ENCODE results near the gene FBLN2. TPM values are rescaled to one million over a fixed set of nuclear protein-coding genes. Genes with fewer than 3 reads are reported as not detected.

Gene FBLN2
- total RNA-seq, 1 donor = 0.73 TPM

- peaks cover 10% of the 10 kb centered on the region for H3K27me3 ChIP-seq (ENCODE audit: insufficient read depth, low read length)
- H3K4me1 ChIP-seq (ENCODE audit: insufficient read depth, low read length) = peaks cover 10% of the 10 kb centered on the region
- no peaks in the 10 kb centered on the region for H3K9me3 ChIP-seq (ENCODE audit: low read depth, low read length)
- H3K4me3 ChIP-seq (ENCODE audit: low read length) = no peak overlapping the region
These were observed 95.6 kb downstream of the FBLN2 start for GRCh38 chr3:13644341-13645117.

DNA sequence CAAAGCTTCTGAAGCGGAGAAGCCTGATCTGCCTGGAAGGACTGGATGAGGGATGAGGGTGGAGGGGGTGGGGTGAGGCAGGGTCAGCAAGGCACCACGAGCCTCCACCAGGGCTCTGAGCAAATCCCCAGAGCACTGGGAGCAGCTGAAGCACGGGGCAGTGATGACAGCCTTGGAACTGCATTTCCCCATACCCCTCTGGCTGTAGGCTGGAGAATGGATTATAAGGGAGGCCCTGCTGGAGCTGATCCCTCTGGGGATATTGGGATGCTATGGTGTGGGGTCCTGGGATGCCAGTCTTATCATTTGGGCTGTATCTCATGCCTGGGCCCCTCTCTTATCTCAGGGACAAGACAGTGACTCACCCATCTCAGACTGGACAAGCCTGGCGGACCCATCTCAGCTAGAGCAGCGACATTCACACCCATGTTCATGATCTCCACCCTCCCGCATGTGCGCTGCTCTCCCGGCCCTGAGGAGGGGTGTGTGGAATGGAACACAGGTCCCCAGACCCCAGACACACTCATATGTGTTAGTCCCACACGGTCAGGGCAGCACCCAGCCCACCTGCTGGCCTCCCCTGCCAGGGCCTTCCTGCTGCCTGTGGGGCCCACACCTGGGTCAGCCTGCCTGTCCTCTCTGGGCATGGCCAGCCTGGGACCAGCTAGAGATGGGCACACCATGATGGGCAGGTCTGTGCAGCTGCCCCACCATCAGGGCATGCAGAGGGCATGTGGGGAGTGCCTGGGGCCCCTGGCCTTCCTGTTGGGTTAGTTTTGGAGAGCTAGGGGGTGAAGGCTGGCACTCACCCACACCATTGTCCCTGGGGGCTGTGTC is 97.1 kb downstream of the FBLN2 start:
- Histone ChIP-seq H3K4me3 (ENCODE audit: low read length) (no peak overlapping the region), H3K27me3 (ENCODE audit: insufficient read depth, low read length) (peaks cover 10% of the 10 kb centered on the region)

DNA sequence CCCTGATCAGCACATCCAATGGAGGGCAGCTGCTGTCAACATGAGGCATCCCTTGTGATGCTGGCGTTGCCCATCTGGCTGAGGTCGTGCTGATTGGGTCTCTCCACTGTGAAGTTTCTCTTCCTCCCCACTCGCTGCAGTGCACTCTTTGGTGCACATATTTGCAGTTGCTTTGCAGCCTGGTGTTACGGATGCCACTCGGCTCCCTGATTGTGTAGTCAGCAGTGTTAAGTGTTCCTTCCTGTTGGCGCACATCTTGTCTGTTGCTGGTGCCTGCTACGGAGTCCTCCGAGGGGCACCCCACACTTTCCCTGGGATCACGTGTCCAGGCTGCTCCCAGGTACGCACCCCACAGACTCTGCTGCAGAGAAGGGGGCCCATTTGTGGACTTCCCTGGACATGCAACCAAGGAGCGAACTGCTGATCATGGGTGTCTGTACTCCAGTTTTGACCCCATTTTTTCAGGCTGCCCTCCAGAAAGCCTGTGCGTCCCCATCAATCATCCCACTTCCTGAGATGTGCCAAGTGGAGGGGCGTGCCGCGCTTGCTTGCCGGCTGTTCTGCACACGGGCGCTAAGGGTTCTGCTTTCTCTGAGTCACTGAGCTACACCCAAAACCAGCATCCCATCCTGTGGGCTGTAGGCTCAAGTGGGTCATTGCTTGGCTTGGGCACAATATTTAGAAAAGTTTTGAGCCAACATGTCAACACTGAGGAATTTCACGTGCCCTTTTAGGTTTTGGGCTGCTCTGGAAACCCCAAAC is 98.6 kb downstream of the FBLN2 start:
- H3K4me3 ChIP-seq (ENCODE audit: low read length) = no peak overlapping the region
- H3K4me1 ChIP-seq (ENCODE audit: insufficient read depth, low read length) = peaks cover 18% of the 10 kb centered on the region
- H3K27me3 ChIP-seq (ENCODE audit: insufficient read depth, low read length) = peaks cover 10% of the 10 kb centered on the region
- H3K9me3 ChIP-seq (ENCODE audit: low read depth, low read length) = no peaks in the 10 kb centered on the region

More for the DNA sequence above, 97.1 kb downstream of the FBLN2 start:
- Histone ChIP-seq H3K4me1 (ENCODE audit: insufficient read depth, low read length) (peaks cover 18% of the 10 kb centered on the region), H3K9me3 (ENCODE audit: low read depth, low read length) (no peaks in the 10 kb centered on the region)

GRCh38 chr3:13648060-13649001 is 99.4 kb downstream of the FBLN2 start:
- H3K4me1 ChIP-seq (ENCODE audit: insufficient read depth, low read length) = peaks cover 18% of the 10 kb centered on the region
- H3K9me3 ChIP-seq (ENCODE audit: low read depth, low read length) = no peaks in the 10 kb centered on the region
- no peak overlapping the region for H3K4me3 ChIP-seq (ENCODE audit: low read length)
- H3K27me3 ChIP-seq (ENCODE audit: insufficient read depth, low read length) = peaks cover 10% of the 10 kb centered on the region

DNA sequence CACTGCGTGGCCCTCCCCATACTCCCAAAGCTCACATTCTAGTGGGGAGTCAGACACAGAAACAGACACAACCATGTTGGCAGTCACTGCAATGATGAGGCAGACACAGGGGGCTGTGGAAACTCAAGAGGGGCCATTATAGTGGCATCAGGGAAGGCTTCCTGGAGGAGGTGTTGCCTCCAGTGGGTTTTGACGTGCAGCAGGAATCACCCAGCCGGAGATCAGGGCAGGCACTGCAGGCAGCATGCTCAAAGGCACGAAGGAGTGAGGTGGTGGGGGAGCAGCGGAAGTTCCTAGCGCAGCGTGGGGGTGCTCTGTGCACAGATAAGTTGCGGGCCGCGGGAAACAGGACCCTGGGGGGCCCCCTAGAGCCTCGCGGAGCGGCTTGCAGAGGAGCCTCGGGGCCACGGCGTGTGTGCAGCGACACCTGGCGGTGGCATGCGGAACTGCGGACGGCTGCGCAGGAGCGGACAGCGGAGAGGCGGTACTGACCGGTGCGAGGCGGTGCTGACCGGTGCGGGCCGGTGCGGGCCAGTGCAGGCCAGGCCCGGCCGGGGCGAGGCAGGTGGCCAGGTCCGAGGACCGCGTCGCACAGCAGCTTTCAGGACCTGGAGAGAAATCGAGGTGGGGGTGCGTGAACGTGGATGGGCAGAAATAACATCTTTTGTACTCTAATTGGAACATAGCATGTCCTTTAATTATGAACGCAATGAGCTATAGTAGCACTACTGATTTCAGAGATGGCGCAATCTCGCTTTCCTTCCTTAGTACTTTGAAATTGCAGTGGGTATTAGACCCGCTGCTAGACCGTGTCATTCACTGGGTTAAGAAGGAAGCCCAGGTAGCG is 101.5 kb downstream of the FBLN2 start:
- H3K9me3 ChIP-seq (ENCODE audit: low read depth, low read length) = no peaks in the 10 kb centered on the region
- H3K27me3 ChIP-seq (ENCODE audit: insufficient read depth, low read length) = peaks cover 10% of the 10 kb centered on the region
- peaks cover 30% of the 10 kb centered on the region for H3K4me1 ChIP-seq (ENCODE audit: insufficient read depth, low read length)
- no peak overlapping the region for H3K4me3 ChIP-seq (ENCODE audit: low read length)

GRCh38 chr3:13651057-13651400 is 102.1 kb downstream of the FBLN2 start:
- H3K27me3 ChIP-seq (ENCODE audit: insufficient read depth, low read length) = peaks cover 13% of the 10 kb centered on the region

GRCh38 chr3:13651775-13652428 is 103.0 kb downstream of the FBLN2 start:
- Histone ChIP-seq H3K4me1 (ENCODE audit: insufficient read depth, low read length) (peaks cover 30% of the 10 kb centered on the region), H3K27me3 (ENCODE audit: insufficient read depth, low read length) (peaks cover 20% of the 10 kb centered on the region), H3K4me3 (ENCODE audit: low read length) (no peak overlapping the region), H3K9me3 (ENCODE audit: low read depth, low read length) (no peaks in the 10 kb centered on the region)

More at GRCh38 chr3:13651057-13651400, 102.1 kb downstream of the FBLN2 start:
- no peaks in the 10 kb centered on the region for H3K9me3 ChIP-seq (ENCODE audit: low read depth, low read length)
- H3K4me1 ChIP-seq (ENCODE audit: insufficient read depth, low read length) = peaks cover 30% of the 10 kb centered on the region
- H3K4me3 ChIP-seq (ENCODE audit: low read length) = no peak overlapping the region

DNA sequence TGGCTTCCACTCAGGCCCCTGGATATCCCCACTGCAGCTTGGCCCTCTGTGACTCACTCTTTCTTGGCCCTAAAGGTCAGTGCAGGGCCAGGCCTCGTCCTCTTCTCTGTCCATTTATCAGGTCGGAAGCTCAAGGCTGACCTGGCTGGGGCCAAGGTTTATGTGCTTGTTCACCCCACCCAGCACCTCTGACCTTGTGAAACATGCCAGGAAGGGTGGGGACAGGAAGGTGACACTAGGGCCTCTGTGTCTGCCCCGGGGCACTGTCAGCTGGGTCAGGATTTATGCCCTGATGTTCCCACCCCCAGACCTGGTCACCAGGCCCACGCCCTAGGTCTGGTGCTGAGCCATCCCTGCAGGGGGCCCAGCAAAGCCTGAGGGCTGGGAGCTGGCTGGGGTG is 103.8 kb downstream of the FBLN2 start:
- Histone ChIP-seq H3K27me3 (ENCODE audit: insufficient read depth, low read length) (peaks cover 16% of the 10 kb centered on the region), H3K9me3 (ENCODE audit: low read depth, low read length) (no peaks in the 10 kb centered on the region), H3K4me1 (ENCODE audit: insufficient read depth, low read length) (peaks cover 25% of the 10 kb centered on the region), H3K4me3 (ENCODE audit: low read length) (no peak overlapping the region)

DNA sequence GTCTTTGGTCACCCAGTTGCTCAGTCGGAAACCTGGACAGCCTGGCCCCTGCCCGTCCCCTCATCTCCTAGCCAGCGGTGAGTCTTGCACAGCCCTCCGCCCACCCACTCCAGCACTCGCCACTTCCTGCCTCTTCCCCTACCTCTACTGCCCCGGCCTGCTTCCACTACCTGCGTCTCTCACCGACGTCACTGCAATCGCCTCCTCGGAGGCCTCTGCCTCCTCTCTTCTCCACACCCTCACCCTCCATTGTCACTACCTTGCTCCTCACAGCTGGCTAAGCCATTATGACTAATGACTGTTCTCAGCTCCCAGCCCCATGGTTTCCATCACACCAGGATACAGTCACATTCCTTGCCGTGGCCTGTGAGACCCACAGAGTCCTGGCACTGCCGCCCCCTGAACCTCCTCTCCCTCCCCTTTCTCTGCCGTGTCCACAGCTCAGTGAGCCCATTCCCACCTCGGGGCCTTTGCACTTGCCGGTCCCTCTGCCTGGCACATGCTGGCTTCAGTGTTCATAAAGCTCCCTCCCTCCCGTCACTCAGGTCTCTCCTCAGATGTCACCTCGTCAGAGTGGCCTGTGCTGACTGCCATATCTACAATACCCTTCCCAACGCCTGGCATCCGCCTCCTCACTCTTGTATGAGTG is 104.8 kb downstream of the FBLN2 start:
- H3K27me3 ChIP-seq (ENCODE audit: insufficient read depth, low read length) = peaks cover 16% of the 10 kb centered on the region

GRCh38 chr3:13654330-13655060 is 105.6 kb downstream of the FBLN2 start:
- Histone ChIP-seq H3K4me3 (ENCODE audit: low read length) (no peak overlapping the region), H3K9me3 (ENCODE audit: low read depth, low read length) (no peaks in the 10 kb centered on the region), H3K27me3 (ENCODE audit: insufficient read depth, low read length) (peaks cover 16% of the 10 kb centered on the region), H3K4me1 (ENCODE audit: insufficient read depth, low read length) (peaks cover 20% of the 10 kb centered on the region)

More for the DNA sequence above, 104.8 kb downstream of the FBLN2 start:
- Histone ChIP-seq H3K4me3 (ENCODE audit: low read length) (no peak overlapping the region), H3K4me1 (ENCODE audit: insufficient read depth, low read length) (peaks cover 20% of the 10 kb centered on the region), H3K9me3 (ENCODE audit: low read depth, low read length) (no peaks in the 10 kb centered on the region)

GRCh38 chr3:13655061-13655913 is 106.4 kb downstream of the FBLN2 start:
- peaks cover 16% of the 10 kb centered on the region for H3K27me3 ChIP-seq (ENCODE audit: insufficient read depth, low read length)

More at GRCh38 chr3:13655061-13655913, 106.4 kb downstream of the FBLN2 start:
- Histone ChIP-seq H3K4me3 (ENCODE audit: low read length) (no peak overlapping the region), H3K4me1 (ENCODE audit: insufficient read depth, low read length) (peaks cover 18% of the 10 kb centered on the region), H3K9me3 (ENCODE audit: low read depth, low read length) (no peaks in the 10 kb centered on the region)

Data from mononuclear cell (primary cell).